Left renal pelvis (tissue), 4 donors: Measurements from ENCODE around the gene RAB44. TPM values are rescaled to one million over a fixed set of nuclear protein-coding genes. Genes with fewer than 3 reads are reported as not detected.
A peak's percentile ranks its signal among the peaks of the same experiment; 100 is the strongest.

Experiments used
- DNase-seq, 4 donors: peaks; one replicate each; pipeline ENCODE4 v3.0.0-alpha.2; 2013; ENCODE audit warnings: low read depth in 4 of 4, low spot score in 3 of 4
- polyA plus RNA-seq, 4 donors: library from polyadenylated mRNA; unstranded; fragments of 120-200 nt; gene quantifications; one replicate each; pipeline ENCODE4 v1.2.1, GENCODE V29; 2013; ENCODE audit not compliant: insufficient read length in 4 of 4

The RAB44 gene
- polyA plus RNA-seq, 4 donors = 0.04 to 0.09 (median 0.08) TPM; not detected in 1

DNA sequence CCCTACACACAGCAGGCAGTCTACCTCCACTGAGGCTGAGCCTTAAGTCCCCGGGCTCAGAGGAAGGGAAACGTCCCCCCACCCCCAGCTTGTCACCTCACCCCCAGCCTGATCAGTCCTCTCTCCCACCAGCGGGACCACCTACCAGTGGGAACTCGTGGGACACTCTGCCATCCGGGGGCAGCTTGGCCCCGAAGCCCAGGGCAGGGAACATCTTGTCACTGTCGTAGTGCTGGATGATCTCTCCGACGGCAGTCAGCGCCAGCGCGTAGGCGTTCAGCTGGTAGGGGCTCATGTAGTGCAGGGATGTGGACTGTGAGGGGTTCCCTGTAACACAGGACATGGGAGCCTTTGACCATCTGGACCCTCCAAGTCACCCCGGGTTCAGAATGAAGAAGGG, 48.6 kb downstream of the RAB44 start:
- no peak for DNase-seq

DNA sequence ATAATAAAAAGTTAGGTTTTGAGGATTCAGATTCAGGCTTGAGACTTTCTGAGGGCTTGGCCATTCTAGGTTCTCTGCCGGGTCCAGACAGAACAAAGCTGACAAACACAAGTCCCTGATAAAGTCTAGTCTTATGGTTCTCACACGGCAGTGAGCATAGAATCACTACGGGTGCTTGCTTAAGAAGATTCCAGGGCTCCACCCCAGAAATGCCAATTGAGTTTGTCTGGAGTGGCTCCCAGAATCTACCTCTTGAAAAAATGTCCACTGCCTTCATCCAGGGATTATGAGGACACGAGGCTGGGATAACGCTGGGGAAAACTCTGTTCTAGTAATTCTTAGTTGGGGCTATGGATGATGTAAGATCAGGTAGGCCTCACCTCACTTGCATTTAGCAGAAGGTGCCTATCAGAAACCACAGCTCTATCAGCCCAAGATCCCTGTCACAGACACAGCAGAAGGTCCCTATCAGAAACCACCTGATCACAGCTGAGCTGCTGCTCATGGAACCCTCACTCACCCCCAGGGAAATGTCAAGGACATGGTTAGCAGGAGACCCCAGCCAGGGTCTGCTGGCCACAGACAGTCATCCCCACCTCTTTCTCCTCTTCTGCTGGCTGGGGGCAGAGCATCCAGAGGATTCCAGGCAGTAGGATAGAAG, 52.3 kb downstream of the RAB44 start:
- no peak for DNase-seq

DNA sequence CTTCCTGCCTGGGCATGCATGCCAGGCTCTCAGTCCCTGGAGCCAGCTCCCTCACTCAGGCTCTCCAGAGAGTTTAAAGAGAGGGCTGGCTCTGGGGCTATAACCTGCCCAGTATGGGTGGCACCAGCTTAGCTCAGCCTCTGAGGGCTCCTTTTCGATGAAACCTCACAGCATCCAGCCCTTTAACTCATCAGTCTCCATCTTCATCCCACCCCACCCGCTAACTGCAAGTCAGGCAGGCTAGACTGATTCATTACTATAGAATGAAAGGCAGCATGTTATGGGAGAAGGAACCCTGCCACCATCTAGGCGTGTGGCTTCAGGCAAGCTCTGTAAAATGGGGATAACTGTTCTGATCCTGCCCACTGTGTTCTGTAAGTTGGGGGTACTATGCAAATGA, 53.5 kb downstream of the RAB44 start:
- DNase-seq = no peak

GRCh38 chr6:36751833-36752186, 54.2 kb downstream of the RAB44 start:
- DNase-seq = no peak

- no peak for DNase-seq
Observed at GRCh38 chr6:36752187-36752885, 54.7 kb downstream of the RAB44 start.

DNA sequence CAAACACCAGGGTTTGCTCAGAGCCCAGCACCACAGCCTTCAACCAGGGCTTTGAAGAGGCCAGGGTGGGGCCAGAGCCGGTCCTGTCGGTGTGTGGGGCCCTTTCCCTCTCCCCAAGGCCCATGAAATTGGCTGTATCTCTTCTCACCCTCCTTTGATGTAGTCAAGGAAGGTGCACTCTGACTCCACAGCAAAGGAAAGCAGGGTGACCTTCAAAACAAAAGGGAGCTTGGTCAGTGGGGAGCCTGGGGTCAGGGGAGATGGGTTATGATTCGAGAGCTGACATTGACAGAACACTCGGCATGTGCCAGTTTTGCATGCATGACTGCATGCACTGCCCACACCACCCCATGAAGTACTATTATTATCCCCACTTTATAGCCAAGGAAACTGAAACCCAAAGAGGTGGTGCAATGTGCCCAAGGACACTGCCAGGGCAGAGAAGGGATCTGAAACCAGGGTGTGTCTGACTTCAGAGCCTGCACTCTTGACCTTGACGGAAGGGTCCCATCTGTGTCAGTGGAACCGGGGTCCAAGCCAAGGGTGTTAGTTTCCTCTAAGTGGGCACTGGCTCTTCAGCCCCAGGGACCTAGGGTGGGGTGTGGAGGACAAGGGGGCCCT, 55.4 kb downstream of the RAB44 start:
- no peak for DNase-seq

DNA sequence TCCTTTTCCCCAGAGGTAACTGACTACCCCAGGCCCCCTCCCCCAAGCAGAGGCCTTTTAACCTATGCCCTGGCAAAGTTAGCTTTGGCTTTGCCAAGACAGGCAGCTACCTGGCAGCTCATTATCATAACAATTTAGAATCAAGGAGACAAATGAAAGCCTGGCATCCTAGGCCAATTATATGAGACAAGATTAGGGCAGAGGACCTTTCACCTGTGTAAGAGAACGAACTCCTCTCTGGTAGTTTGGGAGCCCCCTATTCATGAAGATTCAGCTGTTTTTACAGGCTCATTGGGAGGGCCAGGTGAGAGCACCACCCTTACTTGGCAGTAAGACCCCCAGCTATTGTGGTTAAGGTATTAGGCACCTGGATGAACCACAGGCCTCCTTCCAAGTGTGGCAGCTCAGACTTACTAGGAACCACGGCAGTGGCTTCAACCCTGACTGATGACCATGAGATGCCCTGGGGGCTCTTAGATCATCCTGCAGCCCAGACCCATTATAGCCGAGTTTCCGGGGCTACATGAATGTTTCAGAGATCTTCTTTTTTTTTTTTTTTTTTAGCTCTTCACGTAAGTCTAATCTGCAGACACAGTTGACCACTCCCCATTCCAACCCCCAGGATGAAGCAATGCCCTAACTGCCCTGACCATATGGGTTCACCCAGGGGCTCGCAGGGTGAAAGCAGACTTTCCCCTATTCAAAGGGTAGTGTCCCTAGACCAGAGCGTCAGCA, 56.2 kb downstream of the RAB44 start:
- no peak for DNase-seq

DNA sequence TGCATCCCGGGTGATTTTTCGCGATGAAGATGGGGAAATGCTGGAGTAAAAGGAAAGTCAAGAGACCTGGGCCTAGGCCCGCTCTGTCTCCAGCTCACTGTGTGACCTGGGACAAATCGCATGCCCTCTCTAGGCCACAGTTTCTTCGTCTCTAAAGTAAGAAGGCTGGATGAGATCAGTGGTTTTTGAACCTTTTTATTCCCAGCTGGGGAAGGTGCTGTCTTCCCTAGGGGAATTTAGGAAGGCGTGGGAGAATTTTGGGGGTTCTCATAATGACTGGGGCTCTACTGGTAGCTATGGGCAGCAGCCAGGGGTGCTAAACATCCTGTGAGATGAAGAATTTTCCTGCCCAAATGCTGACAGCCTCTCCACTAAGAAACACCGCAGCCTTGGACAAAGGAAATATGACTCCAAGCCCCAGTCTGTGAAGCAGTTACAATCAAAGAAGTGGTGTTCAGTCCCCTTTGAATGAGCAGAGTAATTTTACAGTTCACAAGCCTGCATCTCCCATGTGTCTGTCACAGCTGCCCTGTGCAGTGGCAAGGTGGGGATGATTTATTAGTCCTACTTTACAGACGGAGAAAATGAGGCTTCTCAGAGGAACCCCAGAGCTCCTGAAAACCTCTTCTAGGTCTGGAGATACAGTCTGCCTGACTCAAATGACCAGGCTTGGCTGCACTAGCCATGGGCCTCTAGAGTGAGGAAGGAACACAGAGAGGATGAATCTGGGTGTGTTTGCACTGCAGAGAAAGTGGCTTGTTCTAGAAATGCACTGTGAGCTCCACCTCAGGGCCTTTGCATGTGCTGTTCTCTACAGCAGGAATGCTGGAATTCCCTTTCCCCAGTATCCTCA, 57.2 kb downstream of the RAB44 start:
- no peak for DNase-seq

DNA sequence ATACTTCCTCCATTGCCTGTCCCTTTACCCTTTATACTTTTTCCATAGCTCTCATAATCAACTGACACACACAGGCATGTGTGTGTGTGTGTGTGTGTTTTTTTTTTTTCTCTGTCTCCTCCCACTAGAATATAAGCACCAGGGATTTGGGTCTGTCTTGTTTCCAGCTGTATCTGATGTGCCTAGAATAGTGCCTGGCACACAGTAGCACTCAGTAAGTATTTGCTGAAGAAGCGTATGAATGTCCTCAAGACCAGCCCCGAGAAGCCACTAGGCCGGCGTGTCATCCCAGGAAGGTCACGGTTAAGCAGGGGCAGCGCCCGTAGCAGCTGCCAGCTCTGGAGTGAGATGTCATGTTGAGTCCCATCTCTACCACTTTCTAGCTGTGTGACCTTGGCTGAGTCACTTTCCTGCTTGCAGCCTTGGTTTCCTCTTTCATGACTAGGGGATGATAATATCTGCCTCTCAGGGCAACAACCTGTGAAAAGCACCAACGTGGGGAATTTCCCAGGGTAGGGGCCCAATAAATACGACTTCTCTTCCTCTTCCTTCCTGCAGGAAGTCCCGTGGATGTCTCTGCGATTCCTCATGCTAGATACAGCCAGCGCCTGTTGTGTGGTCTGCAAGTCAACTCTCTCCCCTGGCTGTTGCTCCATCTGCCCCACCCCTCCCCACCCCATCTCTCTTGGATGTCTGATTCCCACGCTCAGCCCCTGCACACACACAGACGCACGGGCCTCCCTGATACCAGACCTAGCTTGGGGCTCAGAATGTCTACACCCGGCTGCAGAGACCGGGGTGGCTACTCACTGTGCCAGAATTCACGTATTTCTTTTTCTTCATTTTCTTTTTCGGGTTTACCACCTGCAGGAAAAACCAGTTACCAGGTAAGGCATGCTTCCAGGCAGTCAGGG, 58.1 kb downstream of the RAB44 start:
- no peak for DNase-seq

DNA sequence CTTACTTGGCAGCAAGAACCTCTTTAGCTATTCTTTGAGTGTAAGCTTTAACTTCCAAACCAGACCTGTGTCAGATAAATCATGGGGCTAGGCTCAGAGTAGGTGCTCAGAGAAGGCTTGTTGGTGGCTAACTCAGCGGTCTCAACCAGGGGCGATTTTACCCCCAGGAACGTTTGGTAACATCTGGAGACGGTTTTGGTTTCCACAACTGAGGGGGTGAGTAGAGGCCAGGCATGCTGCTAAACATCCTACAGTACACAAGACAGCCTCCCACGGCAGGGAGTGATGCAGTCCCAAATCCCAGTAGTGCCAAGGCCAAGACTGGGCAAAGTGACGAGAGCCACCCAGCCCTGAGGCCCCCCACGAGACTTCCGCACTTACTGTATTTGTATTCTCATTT, 59.2 kb downstream of the RAB44 start:
- DNase-seq = no peak

DNA sequence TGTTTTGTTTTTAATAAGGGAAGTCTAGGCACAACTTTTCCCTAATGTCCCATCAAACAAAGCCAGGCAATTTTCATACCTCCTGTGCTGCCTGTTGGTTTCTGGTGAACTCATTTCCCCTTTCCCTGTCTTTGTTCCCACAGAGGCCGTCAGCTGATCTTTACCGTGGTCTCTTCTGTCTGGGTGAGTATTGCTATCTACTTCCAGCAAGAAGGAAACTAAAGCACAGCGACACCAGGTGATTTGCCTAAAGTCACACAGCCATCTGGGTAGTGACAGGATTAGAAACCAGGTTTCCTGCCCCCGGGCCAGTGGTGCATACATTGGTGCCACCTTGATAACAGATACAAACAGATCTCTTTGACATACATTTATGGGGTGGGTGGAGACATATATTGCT, 59.6 kb downstream of the RAB44 start:
- no peak for DNase-seq

GRCh38 chr6:36757943-36758508, 60.4 kb downstream of the RAB44 start:
- no peak for DNase-seq

GRCh38 chr6:36758516-36759147, 61.0 kb downstream of the RAB44 start:
- DNase-seq = no peak

DNA sequence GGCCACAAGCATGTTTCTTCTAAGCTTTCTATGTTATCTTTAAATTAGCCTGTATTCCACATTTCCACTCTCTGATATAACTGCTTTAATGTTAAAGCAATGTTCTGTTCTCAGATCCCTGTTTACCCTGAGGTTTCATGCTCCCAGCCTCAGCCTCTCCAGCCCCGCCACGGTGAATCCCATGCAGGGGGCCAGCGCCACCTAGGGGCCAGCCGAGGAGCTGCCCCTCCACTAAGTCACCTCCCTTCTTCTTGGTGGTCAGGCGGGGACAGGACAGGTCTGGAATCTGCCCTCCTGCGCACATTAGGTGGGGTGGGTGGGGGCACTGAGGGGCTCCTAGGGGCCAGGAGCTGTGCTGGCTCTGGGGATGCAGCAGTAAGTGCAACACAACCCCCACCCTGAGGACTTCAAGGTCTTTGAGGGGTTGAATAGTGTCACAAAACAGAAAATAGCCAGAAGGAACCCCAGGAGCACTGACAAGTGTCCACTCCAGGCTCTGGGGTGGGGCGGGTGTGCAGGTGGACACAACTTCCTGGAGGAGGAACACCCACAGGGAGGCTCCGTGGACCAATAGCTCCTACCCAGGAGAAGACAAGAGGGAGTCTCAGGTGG, 61.6 kb downstream of the RAB44 start:
- peak in 2 of 4 donors; percentile 36 to 52 for DNase-seq

DNA sequence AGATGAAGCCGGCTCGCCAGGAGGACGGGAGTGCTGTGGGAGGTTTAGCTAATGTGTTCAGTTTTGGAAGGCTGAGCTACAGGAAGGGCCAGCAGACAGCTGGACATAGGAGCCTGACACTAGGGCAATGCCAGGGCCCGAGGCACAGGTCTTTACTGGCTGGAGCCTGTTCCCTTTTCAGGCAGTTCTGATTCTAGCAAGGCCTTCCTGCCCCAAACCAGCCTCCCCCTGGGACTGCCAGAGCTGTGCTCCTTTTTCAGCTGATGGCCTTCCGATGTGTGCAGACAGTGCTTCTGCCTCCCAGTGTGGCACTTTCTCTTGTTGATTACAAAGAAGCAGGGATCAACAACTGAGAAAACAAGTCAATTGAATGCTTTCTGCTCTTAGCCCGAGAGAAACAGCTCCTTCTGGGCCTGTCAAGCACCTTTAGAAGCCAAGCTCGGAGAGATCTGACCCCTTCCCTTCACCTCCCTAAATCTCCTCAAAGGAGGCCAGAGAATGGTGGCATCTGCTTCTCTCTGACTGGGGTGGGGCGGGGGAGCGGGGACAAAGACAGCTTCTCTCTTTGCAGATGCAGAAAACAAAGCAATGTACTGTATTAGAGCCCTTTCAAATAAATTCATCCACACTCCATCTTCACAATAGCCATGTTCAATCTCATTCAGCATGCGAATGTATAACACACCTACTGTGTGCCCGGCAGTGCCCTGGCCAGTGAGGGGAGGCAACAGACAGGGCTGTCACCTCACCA, 63.2 kb downstream of the RAB44 start:
- no peak for DNase-seq

DNA sequence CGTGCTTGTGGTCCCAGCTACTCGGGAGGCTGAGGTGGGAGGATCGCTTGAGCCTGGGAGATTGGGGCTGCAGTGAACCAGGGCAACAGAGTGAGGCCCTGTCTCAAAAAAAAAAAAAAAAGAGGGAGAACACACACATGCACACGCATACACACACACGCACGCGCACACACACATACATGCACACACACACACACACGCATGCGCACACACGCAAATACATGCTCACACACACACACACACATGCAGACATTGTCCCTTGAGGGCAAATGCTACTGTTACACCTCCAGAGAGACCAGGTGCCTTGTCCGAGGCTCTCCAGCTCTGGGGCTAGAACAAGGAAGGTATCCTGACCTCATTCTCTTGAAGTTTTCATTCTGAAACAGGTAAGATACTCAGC, 64.5 kb downstream of the RAB44 start:
- DNase-seq = no peak

GRCh38 chr6:36765190-36765589, 67.6 kb downstream of the RAB44 start:
- no peak for DNase-seq
